Placental epithelial cell (primary cell): ENCODE results near the gene MAPK12. TPM values are rescaled to one million over a fixed set of nuclear protein-coding genes. Genes with fewer than 3 reads are reported as not detected.

Experiments
- total RNA-seq: library from RNA; depleted of rRNA; stranded (reverse); fragments of >200 nt; gene quantifications from 2 replicates; pipeline ENCODE4 v1.2.3, GENCODE V29; 2012

MAPK12 gene
- 3.4 and 7.9 TPM in 2 replicates for total RNA-seq

DNA sequence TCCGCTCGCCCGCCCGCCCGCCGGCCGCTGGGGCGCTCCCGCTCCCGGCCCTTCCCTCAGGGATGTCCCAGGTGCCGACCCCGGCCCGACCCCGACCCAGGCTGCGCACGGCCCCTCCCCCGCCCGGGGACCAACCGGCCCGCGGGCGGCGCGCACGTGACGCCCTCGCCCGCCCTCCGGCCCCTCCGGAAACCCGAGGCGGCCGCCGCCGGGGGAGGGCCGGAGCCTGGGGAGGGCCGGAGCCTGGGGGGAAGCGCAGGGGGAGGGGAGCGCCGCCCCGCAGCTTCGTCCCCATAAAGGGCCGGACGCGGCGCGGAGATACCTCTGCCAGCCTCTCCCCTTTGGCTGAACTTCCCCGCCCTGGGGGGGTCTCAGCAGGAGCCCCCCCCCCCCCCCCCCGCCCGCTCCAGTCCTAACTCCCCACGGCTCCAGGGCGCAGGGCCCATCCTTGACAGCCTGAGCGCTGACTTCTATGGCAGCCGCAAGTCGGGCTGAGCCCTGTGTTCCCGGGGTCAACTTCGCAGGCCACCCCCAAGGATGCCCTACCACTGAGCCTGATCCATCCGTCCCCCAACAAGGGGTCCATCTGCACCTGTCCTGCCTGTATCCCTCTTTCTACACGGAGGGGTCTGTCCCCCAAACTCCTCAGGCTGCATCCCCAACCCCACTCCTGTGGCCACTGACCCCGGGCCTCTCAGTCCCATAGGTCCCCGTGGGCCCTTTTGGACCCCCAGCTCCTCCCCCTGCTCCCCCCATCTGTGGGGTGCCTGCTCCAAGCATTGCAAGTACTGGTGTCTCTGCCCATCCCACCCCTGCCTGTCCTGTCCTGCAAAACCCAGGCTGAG is at the start of gene MAPK12:
Gene MAPK12 (minus strand): TSS at position 69 of the 845 bp plus-strand sequence. CDS start 174 bp downstream, outside the sequence.

GRCh38 chr22:50306753-50307749 is 45.6 kb upstream of the MAPK12 start, which contains the start of gene PLXNB2:
TSS of gene PLXNB2 (minus strand) at chr22:50307646. CDS start at chr22:50290584, 17,062 bp downstream.

GRCh38 chr22:50269970-50270665 is 8.6 kb upstream of the MAPK12 start, which contains the start of gene MAPK11:
TSS of gene MAPK11 (minus strand) at chr22:50270380. CDS start at chr22:50270292, 88 bp downstream.

GRCh38 chr22:50250555-50251476 is 10.7 kb downstream of the MAPK12 start, which contains the start of gene HDAC10:
TSS of gene HDAC10 (minus strand) at chr22:50251265. CDS start at chr22:50251032, 233 bp downstream.

DNA sequence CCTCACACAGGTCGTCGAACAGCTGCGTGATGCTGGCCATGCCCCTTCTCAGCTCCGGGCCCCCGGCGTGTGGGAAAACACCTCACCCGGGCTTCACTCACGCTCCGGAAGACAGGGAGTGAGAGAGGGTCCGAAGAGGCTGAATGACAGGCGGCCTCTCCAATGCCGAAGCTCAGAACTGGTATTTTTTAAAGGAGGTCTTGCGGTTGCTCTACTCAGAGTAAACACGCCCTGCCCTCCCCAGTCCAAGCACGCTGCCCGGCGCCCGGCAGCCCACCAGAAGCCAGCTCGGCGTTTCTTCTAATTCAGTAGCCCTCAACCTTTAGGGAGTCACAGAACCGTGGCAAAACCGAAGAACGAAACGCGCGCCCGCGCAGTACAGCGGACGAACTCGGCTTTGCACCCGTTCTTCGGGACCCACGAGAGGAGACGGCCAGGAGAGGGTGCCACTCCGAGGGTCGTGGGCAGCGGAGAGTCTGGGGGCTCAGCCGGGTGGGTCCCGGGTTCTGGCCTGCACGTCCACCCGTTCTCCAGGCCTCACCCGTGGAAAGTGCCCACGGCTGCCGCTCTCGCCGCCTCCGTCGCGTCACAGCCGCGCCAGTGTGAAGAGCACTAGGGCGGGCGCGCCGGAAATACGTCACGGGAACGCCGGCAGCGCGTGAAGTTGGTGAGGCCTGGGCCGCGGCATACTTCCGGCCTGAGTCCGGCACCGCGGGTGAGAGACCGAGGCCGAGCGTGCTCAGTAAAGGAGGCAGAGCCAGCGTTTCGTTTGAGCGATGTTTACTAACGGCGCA is 16.9 kb downstream of the MAPK12 start, which contains the start of gene TUBGCP6:
Gene TUBGCP6 (minus strand): TSS at position 604 of the 794 bp plus-strand sequence. CDS start 564 bp downstream, at position 40.

Other genes with a start within 250 kb of the MAPK12 start
- gene IL17REL, start 248.9 kb downstream of the MAPK12 start, total RNA-seq = not detected in 2 replicates
- not detected in 2 replicates for gene TTLL8, start 203.4 kb downstream of the MAPK12 start, total RNA-seq
- gene MLC1, start 176.3 kb downstream of the MAPK12 start, total RNA-seq = under 0.01 TPM in 2 replicates
- gene MOV10L1, start 171.7 kb downstream of the MAPK12 start, total RNA-seq = 0.11 and 0.39 TPM in 2 replicates
- under 0.01 and 0.22 TPM in 2 replicates for gene PANX2, start 91.0 kb downstream of the MAPK12 start, total RNA-seq
- gene TRABD, start 75.8 kb downstream of the MAPK12 start, total RNA-seq = 34.2 and 42.7 TPM in 2 replicates
- 20.4 and 26.8 TPM in 2 replicates for gene SELENOO, start 60.7 kb downstream of the MAPK12 start, total RNA-seq
- 34.5 and 44.2 TPM in 2 replicates for gene TUBGCP6, start 16.7 kb downstream of the MAPK12 start, total RNA-seq
- gene HDAC10, start 10.4 kb downstream of the MAPK12 start, total RNA-seq = 28.7 and 34.9 TPM in 2 replicates
- gene MAPK11, start 8.7 kb upstream of the MAPK12 start, total RNA-seq = 2.3 and 2.7 TPM in 2 replicates
- 146 and 180 TPM in 2 replicates for gene PLXNB2, start 46.0 kb upstream of the MAPK12 start, total RNA-seq
- 2.6 and 6.3 TPM in 2 replicates for gene DENND6B, start 65.3 kb upstream of the MAPK12 start, total RNA-seq
- 64.7 and 65.6 TPM in 2 replicates for gene PPP6R2, start 81.6 kb upstream of the MAPK12 start, total RNA-seq
- 82.1 and 112 TPM in 2 replicates for gene SBF1, start 213.4 kb upstream of the MAPK12 start, total RNA-seq
- gene ADM2, start 219.9 kb upstream of the MAPK12 start, total RNA-seq = 0.79 and 2.1 TPM in 2 replicates
- gene MIOX, start 225.2 kb upstream of the MAPK12 start, total RNA-seq = not detected in 2 replicates
- gene LMF2, start 246.0 kb upstream of the MAPK12 start, total RNA-seq = 53.4 and 78.2 TPM in 2 replicates
- 30.2 and 39.6 TPM in 2 replicates for gene NCAPH2, start 246.5 kb upstream of the MAPK12 start, total RNA-seq